Mucosa of descending colon (tissue), 3 donors: ENCODE measurements around the gene HNRNPA0. TPM values are rescaled to one million over a fixed set of nuclear protein-coding genes. Genes with fewer than 3 reads are reported as not detected.

Experiments used
- ATAC-seq: fragments of 200-7000 bp; cut with Tn5 transposase; one replicate; pipeline ENCODE4 v1.9.1; 2020; ENCODE audit warnings: mild to moderate bottlenecking, moderate library complexity
- DNase-seq, 3 donors: peaks; one replicate each; pipeline ENCODE4 v3.0.0-alpha.2; 2020
- H3K36me3 ChIP-seq: fragments of 200-600 bp; one replicate; pipeline ENCODE4 v1.8.0; 2021; ENCODE audit warnings: low read depth, mild to moderate bottlenecking
- H3K4me1 ChIP-seq: fragments of 200-600 bp; one replicate; pipeline ENCODE4 v1.8.0; 2021; ENCODE audit warnings: low read depth, mild to moderate bottlenecking
- H3K4me3 ChIP-seq: fragments of 200-600 bp; one replicate; pipeline ENCODE4 v1.8.0; 2021; ENCODE audit warnings: mild to moderate bottlenecking
- H3K9me3 ChIP-seq: fragments of 200-600 bp; one replicate; pipeline ENCODE4 v1.8.0; 2021; ENCODE audit warnings: mild to moderate bottlenecking
- intact Hi-C, 2 donors: fragments of 100-400 bp; cut with DNase I in 1 of 2; cut with micrococcal nuclease in 1 of 2; formaldehyde crosslinking; loops; one replicate each; pipeline versions ENCODE4 v1.11.0 to v1.11.1; 2022; cut with DNase I, micrococcal nuclease
- total RNA-seq, 3 donors: library from RNA; stranded (reverse); fragmentation: NEBNext Ultra II Directional in 2 of 3; extraction: Animal tissue kit (Norgen Biotek cat#: 25700) in 2 of 3; gene quantifications; one replicate each; pipeline versions ENCODE4 v1.2.1 to v1.2.4, GENCODE V29; 2021 to 2023
- TF ChIP-seq, protein P1 (sequence below): fragments of 200-600 bp; IDR thresholded peaks from one replicate; pipeline ENCODE4 v1.8.0; 2022; ENCODE audit warnings: antibody characterized with exemption, mild to moderate bottlenecking
- donor health status: DM: no; HTN: no; CAD: no; lungs with moderate emphysema.
- donor health status: DM: no; HTN: no; CAD: no.
- donor health status: DM: no; HTN: yes; CAD: no.

Gene HNRNPA0
- total RNA-seq, 3 donors from 2014 or later, result 16.9 to 27.9 (median 24.2) TPM

DNA sequence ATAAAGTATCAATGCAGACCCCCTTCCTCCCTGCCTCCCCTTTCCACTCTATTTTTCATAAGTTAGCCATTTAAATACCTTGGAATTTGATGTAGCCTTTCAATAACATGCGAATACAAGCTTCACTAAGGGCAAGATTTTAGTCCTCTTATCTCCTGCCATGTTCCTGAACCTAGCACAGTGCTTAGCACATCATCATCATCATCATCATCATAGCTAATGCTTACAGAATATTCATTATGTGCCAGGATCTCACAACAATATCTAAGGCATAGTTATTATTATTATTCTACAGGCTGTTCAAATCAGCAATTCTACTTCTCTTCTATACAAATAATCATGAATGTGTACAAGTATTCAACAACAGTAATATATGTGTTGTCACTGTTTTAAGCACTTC, 38.7 kb downstream of the HNRNPA0 start:
- Histone ChIP-seq H3K9me3 (peaks cover 6% of the 10 kb centered on the region), H3K4me3 (no peak overlapping the region), H3K4me1 (no peaks in the 10 kb centered on the region), H3K36me3 (no peaks in the 10 kb centered on the region)
- TF ChIP-seq, protein P1, sequence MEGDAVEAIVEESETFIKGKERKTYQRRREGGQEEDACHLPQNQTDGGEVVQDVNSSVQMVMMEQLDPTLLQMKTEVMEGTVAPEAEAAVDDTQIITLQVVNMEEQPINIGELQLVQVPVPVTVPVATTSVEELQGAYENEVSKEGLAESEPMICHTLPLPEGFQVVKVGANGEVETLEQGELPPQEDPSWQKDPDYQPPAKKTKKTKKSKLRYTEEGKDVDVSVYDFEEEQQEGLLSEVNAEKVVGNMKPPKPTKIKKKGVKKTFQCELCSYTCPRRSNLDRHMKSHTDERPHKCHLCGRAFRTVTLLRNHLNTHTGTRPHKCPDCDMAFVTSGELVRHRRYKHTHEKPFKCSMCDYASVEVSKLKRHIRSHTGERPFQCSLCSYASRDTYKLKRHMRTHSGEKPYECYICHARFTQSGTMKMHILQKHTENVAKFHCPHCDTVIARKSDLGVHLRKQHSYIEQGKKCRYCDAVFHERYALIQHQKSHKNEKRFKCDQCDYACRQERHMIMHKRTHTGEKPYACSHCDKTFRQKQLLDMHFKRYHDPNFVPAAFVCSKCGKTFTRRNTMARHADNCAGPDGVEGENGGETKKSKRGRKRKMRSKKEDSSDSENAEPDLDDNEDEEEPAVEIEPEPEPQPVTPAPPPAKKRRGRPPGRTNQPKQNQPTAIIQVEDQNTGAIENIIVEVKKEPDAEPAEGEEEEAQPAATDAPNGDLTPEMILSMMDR, result no peak
- intact Hi-C loops, result no loop called here
- DNase-seq (no peak), ATAC-seq (no peak)

DNA sequence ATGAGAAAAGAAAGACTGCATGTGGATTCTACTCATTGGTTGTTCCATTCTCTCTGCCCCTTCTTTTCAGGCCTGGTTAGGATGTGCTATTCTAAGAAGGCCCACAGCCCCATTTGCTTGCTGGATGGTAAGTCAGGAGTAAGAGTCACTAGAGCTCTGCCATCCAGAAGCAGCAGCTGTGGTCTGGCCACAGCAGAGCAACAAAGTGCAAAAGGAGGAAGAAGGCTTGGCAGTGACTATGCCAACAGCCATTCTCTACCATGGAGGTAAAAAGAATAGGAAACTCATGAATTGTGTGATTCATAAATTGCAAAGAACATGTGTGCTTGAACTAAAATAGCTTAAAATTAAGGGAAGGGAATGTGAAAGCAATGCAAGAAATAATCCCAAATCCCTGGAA, 39.2 kb downstream of the HNRNPA0 start:
- intact Hi-C loops, result no loop called here
- Histone ChIP-seq H3K4me3 (no peak overlapping the region), H3K9me3 (peaks cover 6% of the 10 kb centered on the region), H3K36me3 (no peaks in the 10 kb centered on the region), H3K4me1 (no peaks in the 10 kb centered on the region)
- TF ChIP-seq, protein P1, result no peak
- DNase-seq, result no peak
- no peak for ATAC-seq

DNA sequence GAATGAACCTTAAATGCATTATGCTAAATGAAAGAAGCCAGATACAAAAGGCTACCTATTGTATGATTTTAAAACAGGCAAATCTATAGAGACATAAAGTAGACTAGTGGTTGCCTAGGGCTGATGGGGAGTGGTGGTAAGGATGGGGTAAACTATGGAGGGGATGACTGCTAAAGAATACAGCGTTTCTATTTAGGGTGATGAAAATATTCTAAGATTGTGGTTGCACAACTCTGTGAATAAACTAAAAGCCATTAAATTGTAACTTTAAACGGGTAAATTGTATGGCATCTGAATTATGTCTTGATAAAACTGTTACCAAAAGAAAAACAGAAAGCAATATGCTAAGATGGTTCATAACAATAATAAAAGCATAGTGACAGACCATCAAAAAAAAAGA, 39.7 kb downstream of the HNRNPA0 start:
- ATAC-seq (no peak), DNase-seq (no peak)
- TF ChIP-seq, protein P1, result no peak
- Histone ChIP-seq H3K4me3 (no peak overlapping the region), H3K9me3 (peaks cover 6% of the 10 kb centered on the region), H3K4me1 (no peaks in the 10 kb centered on the region), H3K36me3 (no peaks in the 10 kb centered on the region)
- intact Hi-C loops, result no loop called here

DNA sequence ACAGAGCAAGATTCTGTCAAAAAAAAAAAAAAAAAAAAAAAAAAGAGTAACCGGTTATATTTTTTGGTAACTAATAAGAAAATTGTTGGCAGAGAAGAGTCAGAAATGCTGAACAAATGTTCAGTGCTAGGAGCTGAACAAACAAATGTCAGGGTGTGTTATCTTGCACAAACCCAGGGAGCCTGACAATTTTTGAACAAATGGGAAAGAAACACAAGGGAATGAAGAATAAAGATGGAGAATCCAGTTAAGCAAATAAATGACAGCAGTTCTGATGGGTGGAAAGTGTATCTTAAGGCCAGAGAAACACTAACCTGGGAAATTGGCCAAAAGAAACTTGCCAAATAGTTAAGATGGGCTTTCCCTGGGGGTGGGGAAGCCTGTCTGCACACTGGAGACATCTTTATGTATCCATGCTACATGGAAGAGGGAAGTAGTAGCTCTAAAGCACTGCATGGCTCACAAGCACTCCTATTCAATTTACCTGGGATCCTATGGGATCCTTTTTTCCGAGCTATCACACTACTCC, 42.0 kb downstream of the HNRNPA0 start:
- no peaks in the 10 kb centered on the region for H3K36me3 ChIP-seq
- intact Hi-C loops, result no loop called here
- no peak for ATAC-seq
- H3K4me1 ChIP-seq, result no peaks in the 10 kb centered on the region
- peaks cover 6% of the 10 kb centered on the region for H3K9me3 ChIP-seq
- DNase-seq, result no peak
- no peak overlapping the region for H3K4me3 ChIP-seq
- TF ChIP-seq, protein P1, result no peak

DNA sequence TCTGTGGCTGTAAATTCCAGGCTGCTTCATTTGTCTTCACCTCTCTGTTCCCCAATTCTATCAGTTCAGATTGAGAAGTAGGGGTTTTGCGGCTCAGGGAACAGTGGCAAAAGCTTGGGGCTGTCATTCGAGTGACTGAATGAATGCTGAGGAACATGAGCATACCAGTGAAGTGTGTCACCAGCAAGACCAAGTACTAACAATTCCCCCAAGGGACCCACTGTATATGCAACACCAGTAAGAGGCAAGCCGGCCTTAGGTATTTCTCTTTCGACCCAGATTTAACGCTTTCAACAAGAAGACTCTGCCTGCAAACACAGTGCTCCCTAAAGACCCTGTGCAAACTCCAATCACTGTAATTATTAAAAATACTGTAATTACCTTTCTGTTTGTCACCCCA, 44.1 kb downstream of the HNRNPA0 start:
- no peak for ATAC-seq
- Histone ChIP-seq H3K36me3 (no peaks in the 10 kb centered on the region), H3K4me1 (no peaks in the 10 kb centered on the region), H3K4me3 (no peak overlapping the region), H3K9me3 (peaks cover 6% of the 10 kb centered on the region)
- intact Hi-C loops, result no loop called here
- TF ChIP-seq, protein P1, result no peak
- DNase-seq, result no peak
